Measurements from ENCODE around the gene KIF13A.

- TF ChIP-seq POLR2AphosphoS5 (IDR thresholded peaks at IDR 0.05): no peak
- TF ChIP-seq POLR2A (IDR thresholded peaks at IDR 0.05; ENCODE audit: low read depth): no peak
- TF ChIP-seq EP300 (IDR thresholded peaks at IDR 0.05): no peak
Measured at GRCh38 chr6:17957498-17957897, 29.9 kb downstream of the KIF13A start.
